Naive thymus-derived CD4-positive, alpha-beta T cell (primary cell): ENCODE measurements around the gene QPCT. TPM values are rescaled to one million over a fixed set of nuclear protein-coding genes. Genes with fewer than 3 reads are reported as not detected.

Experiments used
- ATAC-seq: fragments of 150-1000 bp; cut with Tn5 transposase; 2 replicates; pipeline ENCODE4 v1.10.0; 2021; ENCODE audit warnings: mild to moderate bottlenecking, moderate library complexity
- CTCF ChIA-PET: fragments of 350-600 bp; sonication (Branson Sonifier 250); formaldehyde crosslinking; loops from one replicate; lab custom pipeline; 2021; ENCODE audit warnings: antibody characterized with exemption; lab: Charles Lee
- POLR2A ChIA-PET: fragments of 350-600 bp; sonication (Branson Sonifier 250); formaldehyde crosslinking; loops from one replicate; lab custom pipeline; 2021; ENCODE audit warnings: antibody characterized with exemption, inconsistent platforms; lab: Charles Lee
- DNase-seq, 9 donors: peaks; one replicate each; pipeline versions ENCODE4 v3.0.0 to v3.0.0-alpha.2; 2020 to 2022; ENCODE audit warnings: mixed read lengths in 1 of 9
- H3K27ac ChIP-seq: one replicate; pipeline ENCODE4 v1.7.0; 2013; ENCODE audit warnings: mild to moderate bottlenecking, low read depth, low read length, moderate library complexity
- H3K27me3 ChIP-seq, 2 donors: one replicate each; pipeline ENCODE4 v1.7.0; 2013; ENCODE audit warnings: low read length in 2 of 2, mild to moderate bottlenecking in 2 of 2, moderate library complexity in 2 of 2; ENCODE audit not compliant: control insufficient read depth in 2 of 2, insufficient read depth in 2 of 2
- H3K36me3 ChIP-seq, 3 experiments: 1 replicate in 2 of 3; 2 replicates in 1 of 3; pipeline ENCODE4 v1.7.0; 2013; ENCODE audit warnings: low read length in 3 of 3, mild to moderate bottlenecking in 3 of 3, moderate library complexity in 1 of 3; ENCODE audit not compliant: insufficient read depth in 3 of 3, control insufficient read depth in 2 of 3
- H3K4me1 ChIP-seq, 2 donors: one replicate each; pipeline ENCODE4 v1.7.0; 2013; ENCODE audit warnings: low read length in 2 of 2, mild to moderate bottlenecking in 2 of 2, moderate library complexity in 1 of 2; ENCODE audit not compliant: control insufficient read depth in 2 of 2, insufficient read depth in 2 of 2
- H3K4me3 ChIP-seq: 2 replicates; pipeline ENCODE4 v1.7.0; 2013; ENCODE audit warnings: mild to moderate bottlenecking, low read length
- H3K9me3 ChIP-seq, 3 experiments: 1 replicate in 2 of 3; 2 replicates in 1 of 3; pipeline ENCODE4 v1.7.0; 2013; ENCODE audit warnings: low read length in 3 of 3; ENCODE audit not compliant: control insufficient read depth in 2 of 3
- H3K27ac Mint-ChIP-seq, 9 donors: one replicate each; pipeline ENCODE4 v1.8.0; 2020 to 2022; ENCODE audit warnings: mixed read lengths in 9 of 9, mild to moderate bottlenecking in 8 of 9, moderate library complexity in 5 of 9, inconsistent platforms in 2 of 9
- H3K27me3 Mint-ChIP-seq, 5 donors: one replicate each; pipeline ENCODE4 v1.8.0; 2021 to 2022; ENCODE audit warnings: mixed read lengths in 5 of 5, mild to moderate bottlenecking in 1 of 5
- H3K36me3 Mint-ChIP-seq, 5 donors: one replicate each; pipeline ENCODE4 v1.8.0; 2020 to 2022; ENCODE audit warnings: mixed read lengths in 5 of 5, mild to moderate bottlenecking in 3 of 5, inconsistent platforms in 1 of 5
- H3K4me1 Mint-ChIP-seq, 7 donors: one replicate each; pipeline ENCODE4 v1.8.0; 2020 to 2022; ENCODE audit warnings: mixed read lengths in 7 of 7, mild to moderate bottlenecking in 3 of 7, inconsistent platforms in 1 of 7
- H3K4me3 Mint-ChIP-seq, 10 donors: one replicate each; pipeline ENCODE4 v1.8.0; 2020 to 2022; ENCODE audit warnings: mild to moderate bottlenecking in 10 of 10, mixed read lengths in 10 of 10, moderate library complexity in 6 of 10, inconsistent platforms in 2 of 10
- H3K9me3 Mint-ChIP-seq, 11 donors: one replicate each; pipeline ENCODE4 v1.8.0; 2020 to 2022; ENCODE audit warnings: mixed read lengths in 11 of 11, mild to moderate bottlenecking in 4 of 11, inconsistent platforms in 1 of 11, moderate library complexity in 1 of 11
- intact Hi-C, 2 donors: fragments of 100-400 bp; cut with micrococcal nuclease; formaldehyde crosslinking; loops; one replicate each; pipeline ENCODE4 v1.15.1; 2023
- polyA plus RNA-seq, 2 donors: library from polyadenylated mRNA; unstranded; fragments of 300-500 nt; fragmentation: Illumina TruSeq; gene quantifications; one replicate each; pipeline ENCODE4 v1.2.3, GENCODE V29; 2021
- total RNA-seq, 6 experiments: library from RNA in 5 of 6; stranded (reverse) in 5 of 6; gene quantifications; 1 replicate in 5 of 6; 2 replicates in 1 of 6; pipeline ENCODE4 v1.2.3 and lab custom pipeline; 2021 to 2026

The QPCT gene
- total and polyA plus RNA-seq, 7 experiments from 2014 or later: 0.36 to 15.1 (median 0.70) TPM

DNA sequence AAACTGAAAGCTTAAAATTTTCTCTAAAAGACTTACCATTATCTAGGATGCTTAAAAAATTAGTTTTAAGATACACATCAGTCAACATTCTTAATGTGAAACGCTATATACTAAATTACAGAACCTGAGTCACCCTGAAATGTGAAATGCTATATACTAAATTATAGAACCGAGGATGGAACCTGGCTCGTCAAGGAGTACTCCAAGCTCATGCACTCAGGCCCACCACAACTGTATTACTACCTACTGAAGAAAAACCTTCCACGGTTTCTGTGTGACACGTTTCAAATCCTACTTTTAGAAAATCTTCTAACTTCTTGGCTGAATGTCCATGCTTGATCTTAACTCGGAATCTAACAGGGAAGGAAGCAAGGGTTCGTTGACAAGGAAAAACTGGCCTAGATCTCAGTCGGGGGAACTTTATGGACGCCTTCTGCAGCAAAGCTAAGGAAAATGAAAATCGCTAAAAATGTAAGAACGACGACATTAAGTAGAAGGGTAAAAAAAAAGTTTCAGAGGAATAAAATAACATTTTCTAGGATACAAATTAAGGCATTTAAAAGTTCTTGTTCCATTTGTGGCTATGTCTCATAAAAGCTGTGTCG lies 21.2 kb upstream of the QPCT start:
- intact Hi-C loops: loop anchor here (2.0 to 10.0 kb wide), 8 partner anchors 14 to 1802 kb away; partner anchors contain the start of genes GPATCH11 (in 2 of the 2), HEATR5B (in 2 of the 2), CDC42EP3 (in 1 of the 2) and SOS1 (in 1 of the 2)
- Mint-ChIP-seq H3K9me3 (no peaks in the 10 kb centered on the region), H3K27me3 (peaks cover 0 to 49% (median 16%) of the 10 kb centered on the region in 5 donors), H3K4me1 (peaks cover 30 to 66% (median 48%) of the 10 kb centered on the region in 7 donors), H3K27ac (peak overlapping the region; percentile 92 to 98 (median 95)), H3K4me3 (peak overlapping the region; percentile 95 to 99 (median 98)), H3K36me3 (peaks cover 0 to 11% (median 4%) of the 10 kb centered on the region in 5 donors)
- ATAC-seq (no peak), DNase-seq (peak in 1 of 9 donors; percentile 7)
- CTCF ChIA-PET: interaction anchor here (0.9 to 1.4 kb wide), 3 partner anchors 15 to 74 kb away, joined by 3 to 4 read pairs (median 3); no protein-coding TSS in a partner anchor
- H3K36me3 ChIP-seq: peaks cover 0 to 2% (median 0%) of the 10 kb centered on the region in 3 experiments
- H3K27ac ChIP-seq: peak overlapping the region; percentile 73
- POLR2A ChIA-PET: interaction anchor here (0.6 to 2.0 kb wide), 10 partner anchors 9 to 1428 kb away, joined by 3 to 14 read pairs (median 3); partner anchors contain the start of genes CEBPZ, NDUFAF7 and SRSF7
- H3K27me3 ChIP-seq: no peaks in the 10 kb centered on the region
- H3K9me3 ChIP-seq: no peaks in the 10 kb centered on the region
- H3K4me3 ChIP-seq: peak overlapping the region; percentile 75
- H3K4me1 ChIP-seq: peaks cover 30 to 31% of the 10 kb centered on the region in 2 donors

DNA sequence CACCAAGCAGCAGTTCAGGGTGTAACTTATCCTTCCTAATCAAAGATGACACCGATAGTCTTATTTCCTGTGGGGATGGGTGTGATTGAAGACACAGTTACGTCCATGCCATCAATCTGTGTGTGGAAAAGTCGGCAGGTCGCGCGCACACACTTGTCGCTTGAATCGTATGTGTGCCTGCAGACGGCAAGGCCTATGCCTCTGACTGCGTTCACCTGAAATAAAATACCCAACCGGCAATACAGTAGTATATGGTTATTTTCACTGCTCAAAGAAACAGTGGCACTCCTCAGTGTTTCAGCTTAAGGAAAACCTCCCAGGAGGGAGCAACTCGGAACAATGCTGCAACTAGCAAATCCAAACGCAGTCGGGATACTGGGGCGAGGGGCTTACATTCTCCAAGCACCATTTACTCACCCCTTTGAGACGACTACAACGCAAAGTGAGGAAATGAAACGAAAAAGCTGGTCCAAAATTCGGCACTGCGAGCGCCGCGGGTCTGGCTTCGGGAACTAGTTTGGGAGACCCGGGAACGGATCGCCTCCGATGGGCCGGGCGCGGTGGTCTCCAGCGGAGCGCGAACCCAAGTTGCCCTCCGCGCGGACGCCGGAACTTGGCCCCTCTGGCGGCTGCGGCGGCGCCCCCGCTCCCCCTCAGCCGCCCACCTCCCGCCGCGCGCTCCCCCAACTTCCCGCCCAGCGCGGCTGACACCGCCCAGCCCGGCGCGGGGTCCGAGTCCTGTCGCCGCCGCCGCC lies 20.5 kb upstream of the QPCT start:
- Mint-ChIP-seq H3K27me3 (peaks cover 0 to 55% (median 21%) of the 10 kb centered on the region in 5 donors), H3K4me3 (peak overlapping the region; percentile 95 to 99 (median 98)), H3K9me3 (no peaks in the 10 kb centered on the region), H3K36me3 (peaks cover 0 to 11% (median 0%) of the 10 kb centered on the region in 5 donors), H3K4me1 (peaks cover 24 to 59% (median 41%) of the 10 kb centered on the region in 7 donors), H3K27ac (peak overlapping the region; percentile 92 to 98 (median 95))
- ATAC-seq (peak; percentile 50), DNase-seq (peak in 8 of 9 donors; percentile 17 to 75 (median 61))
- Histone ChIP-seq H3K9me3 (no peaks in the 10 kb centered on the region), H3K4me3 (peak overlapping the region; percentile 75), H3K4me1 (peaks cover 30 to 31% of the 10 kb centered on the region in 2 donors), H3K36me3 (no peaks in the 10 kb centered on the region), H3K27ac (peak overlapping the region; percentile 73), H3K27me3 (no peaks in the 10 kb centered on the region)
- CTCF ChIA-PET: interaction anchor here (0.9 to 1.4 kb wide), 4 partner anchors 16 to 73 kb away, joined by 3 to 4 read pairs (median 3); no protein-coding TSS in a partner anchor
- intact Hi-C loops: loop anchor here (1.0 to 10.0 kb wide), 16 partner anchors 15 to 1801 kb away; partner anchors contain the start of genes CEBPZ (in 2 of the 2), GPATCH11 (in 2 of the 2), HEATR5B (in 2 of the 2) and NDUFAF7 (in 2 of the 2)
- POLR2A ChIA-PET: interaction anchor here (0.8 to 2.0 kb wide), 12 partner anchors 9 to 1427 kb away, joined by 3 to 14 read pairs (median 3); partner anchors contain the start of genes CEBPZ, NDUFAF7, RMDN2 and SRSF7

DNA sequence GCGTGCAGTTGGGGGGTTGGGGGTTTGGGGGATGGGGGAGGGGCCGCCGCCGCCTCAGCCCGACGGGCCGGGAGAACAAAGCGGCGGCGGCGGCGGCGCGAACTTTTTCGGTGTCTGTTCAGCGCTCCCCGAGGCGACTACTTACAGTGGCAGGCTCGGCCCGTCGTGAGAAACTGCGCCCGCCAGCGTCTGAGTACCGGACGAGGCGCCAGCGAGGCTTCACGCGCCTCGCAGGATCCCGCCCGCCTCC lies 20.0 kb upstream of the QPCT start:
- H3K4me3 ChIP-seq: no peak overlapping the region
- H3K27ac ChIP-seq: peak overlapping the region; percentile 73
- no peaks in the 10 kb centered on the region for H3K9me3 Mint-ChIP-seq
- H3K27me3 ChIP-seq: no peaks in the 10 kb centered on the region
- POLR2A ChIA-PET: interaction anchor here (0.9 to 2.0 kb wide), 8 partner anchors 10 to 1427 kb away, joined by 3 to 14 read pairs (median 4); partner anchors contain the start of genes CEBPZ, NDUFAF7, RMDN2 and SRSF7
- peaks cover 0 to 11% (median 0%) of the 10 kb centered on the region in 5 donors for H3K36me3 Mint-ChIP-seq
- peaks cover 30 to 31% of the 10 kb centered on the region in 2 donors for H3K4me1 ChIP-seq
- no peaks in the 10 kb centered on the region for H3K9me3 ChIP-seq
- peaks cover 22 to 54% (median 39%) of the 10 kb centered on the region in 7 donors for H3K4me1 Mint-ChIP-seq
- no peaks in the 10 kb centered on the region for H3K36me3 ChIP-seq
- peak overlapping the region; percentile 44 to 98 (median 76) for H3K4me3 Mint-ChIP-seq
- CTCF ChIA-PET: interaction anchor here (1.2 to 1.3 kb wide), 2 partner anchors 34 to 67 kb away, joined by 3 read pairs; no protein-coding TSS in a partner anchor
- ATAC-seq: no peak
- DNase-seq: peak in 3 of 9 donors; percentile 66 to 70 (median 69)
- H3K27ac Mint-ChIP-seq: peak overlapping the region in 3 of 9 donors; percentile 38 to 93 (median 51)
- intact Hi-C loops: loop anchor here (1.0 to 10.0 kb wide), 13 partner anchors 52 to 1800 kb away; partner anchors contain the start of genes CEBPZ (in 2 of the 2), GPATCH11 (in 2 of the 2), HEATR5B (in 2 of the 2) and NDUFAF7 (in 2 of the 2)
- peaks cover 0 to 57% (median 21%) of the 10 kb centered on the region in 5 donors for H3K27me3 Mint-ChIP-seq

DNA sequence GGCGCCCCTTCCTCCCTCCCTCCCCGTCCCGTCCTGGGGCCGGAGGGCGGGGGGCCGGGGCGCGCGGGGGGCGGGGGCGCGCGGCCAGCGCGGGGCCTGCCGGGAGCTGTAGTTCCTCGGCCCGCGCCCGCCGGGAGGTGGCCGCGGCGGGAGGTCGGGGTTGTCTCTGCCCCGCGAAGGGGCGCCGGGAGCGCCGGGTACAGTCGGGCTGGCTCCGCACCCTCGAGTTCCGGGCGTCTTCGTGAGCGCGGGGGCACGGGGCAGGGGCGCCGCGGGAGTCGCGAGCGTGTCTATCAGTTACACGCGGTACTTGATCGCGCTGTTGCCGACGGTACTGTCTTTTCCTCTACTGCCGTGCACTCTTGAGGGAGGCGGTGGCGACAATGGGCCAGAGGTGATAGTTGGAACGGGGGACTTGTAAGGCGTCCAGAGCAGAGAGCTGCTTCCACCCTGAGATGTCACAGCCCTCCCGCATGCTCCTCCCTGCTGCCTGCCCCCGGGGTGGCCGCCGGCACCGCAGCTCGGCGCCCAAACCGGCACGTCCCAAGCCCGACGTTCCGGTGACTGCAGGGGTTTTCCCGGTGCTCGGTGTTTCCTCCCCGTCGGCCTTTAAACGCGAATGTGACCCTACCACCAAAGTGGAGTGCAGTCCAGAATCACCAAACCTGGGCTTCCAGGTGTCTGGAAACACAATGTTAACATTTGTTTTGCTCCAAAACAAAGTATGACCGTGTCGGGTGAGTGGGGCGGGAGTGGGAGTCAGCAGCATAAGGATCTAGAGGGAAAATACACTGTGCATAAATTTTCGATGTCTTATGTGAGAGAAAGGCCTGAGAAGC lies 19.4 kb upstream of the QPCT start, which contains the start of gene PRKD3:
Gene PRKD3 (minus strand): TSS at position 48 of the 839 bp plus-strand sequence. CDS start 8,309 bp downstream, outside the sequence.
- H3K9me3 Mint-ChIP-seq: no peaks in the 10 kb centered on the region
- ATAC-seq (peak; percentile 88), DNase-seq (peak; percentile 46 to 72 (median 65))
- peaks cover 30 to 31% of the 10 kb centered on the region in 2 donors for H3K4me1 ChIP-seq
- intact Hi-C loops: loop anchor here (1.0 to 10.0 kb wide), 15 partner anchors 19 to 1800 kb away; partner anchors contain the start of genes CDC42EP3 (in 2 of the 2), CEBPZ (in 2 of the 2), GPATCH11 (in 2 of the 2) and HEATR5B (in 2 of the 2)
- peak within 1 kb of the TSS; percentile 95 to 99 (median 98) for H3K4me3 Mint-ChIP-seq
- H3K27me3 ChIP-seq: no peaks in the 10 kb centered on the region
- ChIA-PET POLR2A (interaction anchor here (0.5 to 1.6 kb wide), 5 partner anchors 11 to 1426 kb away, joined by 3 to 7 read pairs (median 4); partner anchors contain the start of genes RMDN2 and SRSF7), CTCF (interaction anchor here (1.3 kb wide), 1 partner anchor 66 kb away, joined by 3 read pairs; no protein-coding TSS in a partner anchor)
- peaks cover 0 to 11% (median 0%) of the 10 kb centered on the region in 5 donors for H3K36me3 Mint-ChIP-seq
- peak within 1 kb of the TSS; percentile 92 to 98 (median 95) for H3K27ac Mint-ChIP-seq
- H3K36me3 ChIP-seq: no peaks in the 10 kb centered on the region
- H3K4me1 Mint-ChIP-seq: peaks cover 18 to 48% (median 36%) of the 10 kb centered on the region in 7 donors
- peaks cover 0 to 56% (median 21%) of the 10 kb centered on the region in 5 donors for H3K27me3 Mint-ChIP-seq
- H3K4me3 ChIP-seq: peak within 1 kb of the TSS; percentile 75
- no peaks in the 10 kb centered on the region for H3K9me3 ChIP-seq
- peak within 1 kb of the TSS; percentile 73 for H3K27ac ChIP-seq

DNA sequence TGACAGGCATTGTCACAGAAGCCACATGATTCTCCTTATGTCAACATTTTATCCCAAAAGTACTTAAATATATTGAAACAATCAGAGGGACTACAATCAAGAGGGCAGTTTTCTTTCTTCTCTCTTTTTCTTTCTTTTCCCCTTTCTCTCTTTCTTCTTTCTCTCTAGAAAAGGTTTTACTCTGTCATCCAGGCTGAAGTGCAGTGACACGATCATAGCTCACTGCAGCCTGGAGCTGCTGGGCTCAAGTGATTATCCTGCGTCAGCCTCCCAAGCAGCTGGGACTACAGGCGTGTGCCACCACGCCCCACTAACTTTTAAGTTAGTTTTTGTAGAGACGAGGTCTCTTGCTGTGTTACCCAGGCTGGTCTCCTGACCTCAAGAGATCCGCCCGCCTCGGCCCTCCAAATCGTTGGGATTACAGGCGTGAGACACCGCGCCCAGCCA lies 18.8 kb upstream of the QPCT start:
- H3K4me3 Mint-ChIP-seq: peak overlapping the region; percentile 87 to 98 (median 88)
- ATAC-seq (no peak), DNase-seq (no peak)
- peaks cover 0 to 9% (median 0%) of the 10 kb centered on the region in 5 donors for H3K36me3 Mint-ChIP-seq
- ChIA-PET POLR2A (interaction anchor here (0.5 to 1.5 kb wide), 2 partner anchors 11 to 144 kb away, joined by 4 to 5 read pairs; no protein-coding TSS in a partner anchor), CTCF (no interaction called here)
- Histone ChIP-seq H3K27ac (peak overlapping the region; percentile 53), H3K27me3 (no peaks in the 10 kb centered on the region), H3K36me3 (no peaks in the 10 kb centered on the region), H3K4me3 (peak overlapping the region; percentile 74), H3K4me1 (peaks cover 30 to 31% of the 10 kb centered on the region in 2 donors), H3K9me3 (no peaks in the 10 kb centered on the region)
- H3K27me3 Mint-ChIP-seq: peaks cover 0 to 59% (median 21%) of the 10 kb centered on the region in 5 donors
- H3K9me3 Mint-ChIP-seq: no peaks in the 10 kb centered on the region
- H3K4me1 Mint-ChIP-seq: peaks cover 17 to 42% (median 36%) of the 10 kb centered on the region in 7 donors
- H3K27ac Mint-ChIP-seq: peak overlapping the region in 8 of 9 donors; percentile 10 to 83 (median 61)
- intact Hi-C loops: loop anchor here (1.0 to 10.0 kb wide), 9 partner anchors 19 to 1799 kb away; partner anchors contain the start of genes ATL2 (in 1 of the 2), CDC42EP3 (in 1 of the 2), CEBPZ (in 1 of the 2) and EIF2AK2 (in 1 of the 2)
